GM23338 (cell line): Measurements from ENCODE around the gene FCRL3.

Experiments
- CTCF ChIP-seq, 2 experiments: fragments of 200-600 bp in 1 of 2; sonication (generic) in 1 of 2; conservative IDR thresholded peaks; 2 replicates each; pipeline versions ENCODE4 v1.5.1 to v1.6.1; 2016 to 2017; ENCODE audit warnings: antibody characterized with exemption in 2 of 2, low read depth in 2 of 2, mild to moderate bottlenecking in 2 of 2, moderate library complexity in 1 of 2
- EZH2 ChIP-seq: fragments of 200-600 bp; sonication (generic); IDR thresholded peaks from one replicate; pipeline ENCODE4 v1.8.0; 2017; ENCODE audit warnings: antibody characterized with exemption, mild to moderate bottlenecking, low read depth; ENCODE audit not compliant: unreplicated experiment
- STAT1 ChIP-seq: IDR thresholded peaks from one replicate; pipeline ENCODE4 v1.6.1; 2016; ENCODE audit warnings: antibody characterized with exemption; ENCODE audit not compliant: unreplicated experiment
- ZNF114 ChIP-seq: fragments of 250-450 bp; sonication (Bioruptor Pico); IDR thresholded peaks from 2 replicates; pipeline ENCODE4 v1.5.0; 2020; ENCODE audit warnings: mild to moderate bottlenecking, moderate library complexity

GRCh38 chr1:157723157-157723556, 22.6 kb upstream of the FCRL3 start:
- TF ChIP-seq ZNF114 (CRISPR knock-in tag) (no peak), CTCF (conservative IDR thresholded peaks at IDR 0.05; ENCODE audit: low read depth in 2 of 2) (no peak), EZH2 (no peak), STAT1 (no peak)
